Measurements from ENCODE around the gene RBCK1. TPM values are rescaled to one million over a fixed set of nuclear protein-coding genes. Genes with fewer than 3 reads are reported as not detected.

The RBCK1 gene
- total and polyA plus RNA-seq, 10 of the 15 experiments (the other 5 are each of a cell fraction or from before 2014, with no cell fraction given) = 14.1 to 99.7 (median 76.0) TPM

DNA sequence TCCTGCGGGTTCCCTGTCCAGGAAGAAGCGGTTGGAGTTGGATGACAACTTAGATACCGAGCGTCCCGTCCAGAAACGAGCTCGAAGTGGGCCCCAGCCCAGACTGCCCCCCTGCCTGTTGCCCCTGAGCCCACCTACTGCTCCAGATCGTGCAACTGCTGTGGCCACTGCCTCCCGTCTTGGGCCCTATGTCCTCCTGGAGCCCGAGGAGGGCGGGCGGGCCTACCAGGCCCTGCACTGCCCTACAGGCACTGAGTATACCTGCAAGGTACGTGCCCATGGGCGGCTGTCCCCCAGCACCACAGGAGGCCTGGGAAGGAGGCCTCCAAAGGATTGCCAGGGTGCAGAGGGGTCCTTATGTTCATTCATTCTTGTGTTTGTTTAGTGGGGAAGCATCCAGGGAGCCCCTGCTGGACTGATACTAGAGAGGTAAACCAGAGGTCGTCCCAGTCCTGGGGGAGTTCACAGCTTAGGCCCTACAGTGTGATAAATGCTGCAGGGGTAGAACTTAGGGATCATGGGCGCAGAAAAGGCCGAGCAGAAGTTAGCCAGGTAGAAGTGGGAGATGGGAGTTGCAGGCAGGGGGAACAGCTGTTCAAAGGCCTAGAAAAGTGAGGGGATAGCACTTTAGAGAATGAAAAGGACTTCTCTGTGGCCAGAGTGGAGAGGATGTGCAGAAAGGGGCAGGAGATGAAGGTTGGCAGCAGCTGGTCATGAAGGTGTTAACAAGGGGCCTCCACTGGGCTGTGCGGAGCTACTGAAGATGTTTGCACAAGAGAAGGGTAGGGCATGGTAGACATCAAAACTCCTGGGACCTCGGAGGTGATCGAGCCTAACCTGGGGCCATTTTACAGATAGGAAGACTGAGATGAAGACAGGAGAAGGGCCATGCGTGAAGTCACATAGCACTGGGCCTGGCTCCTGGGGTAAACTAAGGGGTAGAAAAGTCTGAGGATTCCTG lies 19.8 kb upstream of the RBCK1 start:
- ChIA-PET POLR2A (interaction anchor here (0.5 to 0.6 kb wide), 2 partner anchors 62 to 348 kb away, joined by 3 read pairs; no protein-coding TSS in a partner anchor), CTCF (no interaction called here), RAD21 (ENCODE audit: unreplicated experiment) (no interaction called here), SMC1A (ENCODE audit: uncharacterized antibody, unreplicated experiment) (no interaction called here)
- H3K27ac ChIP-seq (ENCODE audit: control insufficient read depth, insufficient read depth) = no peak overlapping the region
- FAIRE-seq (no peak), ATAC-seq (no peak), DNase-seq (ENCODE audit: low read depth, low spot score) (no peak)
- peaks cover 3% of the 10 kb centered on the region; the same call in 1 of the 2 replicates for H3K79me2 ChIP-seq (ENCODE audit: control insufficient read depth, insufficient read depth, low read length)
- H3K36me3 ChIP-seq (ENCODE audit: control insufficient read depth in 2 of 2, insufficient read depth in 2 of 2, low read length in 1 of 2) = peaks cover 7 to 17% of the 10 kb centered on the region in 2 experiments
- in situ Hi-C loops (cut with MboI) = no loop called here
- H3K27me3 ChIP-seq (replicated peaks in 1 of 2; ENCODE audit: control insufficient read depth in 2 of 2, insufficient read depth in 2 of 2, low read length in 1 of 2) = no peaks in the 10 kb centered on the region
- BruUV-seq (replicated peaks) = no TSS peak
- intact Hi-C loops (cut with micrococcal nuclease; ENCODE audit: unreplicated experiment) = no loop called here
- H4K20me1 ChIP-seq (ENCODE audit: control insufficient read depth, insufficient read depth) = no peaks in the 10 kb centered on the region
- H3K9me3 ChIP-seq (replicated peaks; ENCODE audit: control insufficient read depth, insufficient read depth, low read length) = no peaks in the 10 kb centered on the region
- no peak overlapping the region for H3K4me2 ChIP-seq (ENCODE audit: control insufficient read depth, insufficient read depth)
- WGBS (ENCODE audit: insufficient coverage, insufficient replicate concordance, low lambda C conversion rate, missing lambda C conversion rate) = 96% methylated on average over 21 of the region's 21 CpGs
- TF ChIP-seq, protein P1, sequence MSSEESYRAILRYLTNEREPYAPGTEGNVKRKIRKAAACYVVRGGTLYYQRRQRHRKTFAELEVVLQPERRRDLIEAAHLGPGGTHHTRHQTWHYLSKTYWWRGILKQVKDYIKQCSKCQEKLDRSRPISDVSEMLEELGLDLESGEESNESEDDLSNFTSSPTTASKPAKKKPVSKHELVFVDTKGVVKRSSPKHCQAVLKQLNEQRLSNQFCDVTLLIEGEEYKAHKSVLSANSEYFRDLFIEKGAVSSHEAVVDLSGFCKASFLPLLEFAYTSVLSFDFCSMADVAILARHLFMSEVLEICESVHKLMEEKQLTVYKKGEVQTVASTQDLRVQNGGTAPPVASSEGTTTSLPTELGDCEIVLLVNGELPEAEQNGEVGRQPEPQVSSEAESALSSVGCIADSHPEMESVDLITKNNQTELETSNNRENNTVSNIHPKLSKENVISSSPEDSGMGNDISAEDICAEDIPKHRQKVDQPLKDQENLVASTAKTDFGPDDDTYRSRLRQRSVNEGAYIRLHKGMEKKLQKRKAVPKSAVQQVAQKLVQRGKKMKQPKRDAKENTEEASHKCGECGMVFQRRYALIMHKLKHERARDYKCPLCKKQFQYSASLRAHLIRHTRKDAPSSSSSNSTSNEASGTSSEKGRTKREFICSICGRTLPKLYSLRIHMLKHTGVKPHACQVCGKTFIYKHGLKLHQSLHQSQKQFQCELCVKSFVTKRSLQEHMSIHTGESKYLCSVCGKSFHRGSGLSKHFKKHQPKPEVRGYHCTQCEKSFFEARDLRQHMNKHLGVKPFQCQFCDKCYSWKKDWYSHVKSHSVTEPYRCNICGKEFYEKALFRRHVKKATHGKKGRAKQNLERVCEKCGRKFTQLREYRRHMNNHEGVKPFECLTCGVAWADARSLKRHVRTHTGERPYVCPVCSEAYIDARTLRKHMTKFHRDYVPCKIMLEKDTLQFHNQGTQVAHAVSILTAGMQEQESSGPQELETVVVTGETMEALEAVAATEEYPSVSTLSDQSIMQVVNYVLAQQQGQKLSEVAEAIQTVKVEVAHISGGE (CRISPR knock-in tag; IDR thresholded peaks at IDR 0.05) = no peak
- no peak overlapping the region for H2AFZ ChIP-seq (ENCODE audit: control insufficient read depth, low read depth, low read length)
- H3K4me1 ChIP-seq (ENCODE audit: control insufficient read depth, insufficient read depth, low read length) = no peaks in the 10 kb centered on the region
- no peak overlapping the region for H3K9ac ChIP-seq (ENCODE audit: control insufficient read depth, insufficient read depth, low read length)
- H3K4me3 ChIP-seq = no peak overlapping the region

DNA sequence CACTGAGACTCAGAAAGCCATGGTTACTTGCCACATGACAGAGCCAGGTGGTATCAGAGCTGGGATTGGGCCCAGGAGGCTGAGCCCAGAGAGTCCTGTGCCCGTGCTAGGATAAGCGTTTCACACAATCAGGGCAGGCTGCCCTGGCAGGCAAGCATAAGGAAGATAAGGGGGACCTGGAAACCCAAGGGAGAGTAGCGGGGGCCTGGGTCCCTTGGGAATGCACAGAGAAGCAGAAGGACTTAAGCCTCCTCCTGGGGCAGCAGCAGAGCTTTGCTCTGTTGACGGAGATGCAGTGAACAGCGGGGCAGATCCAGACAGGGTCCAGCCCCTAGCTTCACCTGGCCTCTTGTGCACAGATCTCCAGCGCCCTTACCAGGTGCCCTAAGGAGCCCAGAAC lies 18.9 kb upstream of the RBCK1 start:
- POLR2A ChIA-PET = no interaction called here
- no peak overlapping the region for H3K4me2 ChIP-seq (ENCODE audit: control insufficient read depth, insufficient read depth)
- ATAC-seq (no peak), DNase-seq (ENCODE audit: low read depth, low spot score) (no peak), FAIRE-seq (no peak)
- H3K36me3 ChIP-seq (ENCODE audit: control insufficient read depth in 2 of 2, insufficient read depth in 2 of 2, low read length in 1 of 2) = peaks cover 7 to 17% of the 10 kb centered on the region in 2 experiments
- RAD21 ChIA-PET (ENCODE audit: unreplicated experiment) = no interaction called here
- intact Hi-C loops (cut with micrococcal nuclease; ENCODE audit: unreplicated experiment) = no loop called here
- no TSS peak for BruUV-seq (replicated peaks)
- H2AFZ ChIP-seq (ENCODE audit: control insufficient read depth, low read depth, low read length) = no peak overlapping the region
- SMC1A ChIA-PET (ENCODE audit: uncharacterized antibody, unreplicated experiment) = no interaction called here
- in situ Hi-C loops (cut with MboI) = no loop called here
- H3K9ac ChIP-seq (ENCODE audit: control insufficient read depth, insufficient read depth, low read length) = no peak overlapping the region
- H3K27me3 ChIP-seq (replicated peaks in 1 of 2; ENCODE audit: control insufficient read depth in 2 of 2, insufficient read depth in 2 of 2, low read length in 1 of 2) = no peaks in the 10 kb centered on the region
- 92% methylated on average over 6 of the region's 6 CpGs for WGBS (ENCODE audit: insufficient coverage, insufficient replicate concordance, low lambda C conversion rate, missing lambda C conversion rate)
- H3K4me3 ChIP-seq = no peak overlapping the region
- CTCF ChIA-PET = no interaction called here
- TF ChIP-seq EGR1 (IDR thresholded peaks at IDR 0.05; ENCODE audit: borderline replicate concordance in 1 of 2, low read depth in 2 of 2, low read length in 2 of 2) = no peak
- TF ChIP-seq POU2F2 (IDR thresholded peaks at IDR 0.05; ENCODE audit: borderline replicate concordance, low read depth, low read length) = no peak
- no peak for TF ChIP-seq TARDBP (IDR thresholded peaks at IDR 0.05; ENCODE audit: borderline replicate concordance)
- TF ChIP-seq STAT1 (conservative IDR thresholded peaks at IDR 0.05) = no peak
- no peak for TF ChIP-seq NFYA (IDR thresholded peaks at IDR 0.05; ENCODE audit: borderline replicate concordance, low read depth, low read length)
- no peak for TF ChIP-seq LARP7 (IDR thresholded peaks at IDR 0.05)
- no peak for TF ChIP-seq NRF1 (conservative IDR thresholded peaks at IDR 0.05; ENCODE audit: low read depth, low read length)
- TF ChIP-seq ZZZ3 (IDR thresholded peaks at IDR 0.05; ENCODE audit: control insufficient read depth, insufficient read length, low read depth) = no peak
- H3K9me3 ChIP-seq (replicated peaks; ENCODE audit: control insufficient read depth, insufficient read depth, low read length) = no peaks in the 10 kb centered on the region
- no peak overlapping the region for H3K27ac ChIP-seq (ENCODE audit: control insufficient read depth, insufficient read depth)
- no peaks in the 10 kb centered on the region for H4K20me1 ChIP-seq (ENCODE audit: control insufficient read depth, insufficient read depth)
- peaks cover 3% of the 10 kb centered on the region; the same call in 1 of the 2 replicates for H3K79me2 ChIP-seq (ENCODE audit: control insufficient read depth, insufficient read depth, low read length)
- no peaks in the 10 kb centered on the region for H3K4me1 ChIP-seq (ENCODE audit: control insufficient read depth, insufficient read depth, low read length)

Data from GM12878 (cell line).